ENCODE data around the gene MAST4. TPM values are rescaled to one million over a fixed set of nuclear protein-coding genes. Genes with fewer than 3 reads are reported as not detected.

Gene MAST4
- polyA plus RNA-seq, 1 donor (not counting 4 experiments of a cell fraction or from before 2014, with no cell fraction given), result 19.8 TPM

GRCh38 chr5:66553368-66553912 lies 42.8 kb upstream of the MAST4 start:
- Histone ChIP-seq H3K4me2 (ENCODE audit: control insufficient read depth, extremely low read depth, insufficient read depth, low read depth, low read length) (peak overlapping the region; percentile 70), H4K20me1 (ENCODE audit: control insufficient read depth, extremely low read depth, insufficient read depth, low read length) (no peaks in the 10 kb centered on the region), H3K79me2 (ENCODE audit: control insufficient read depth, insufficient read depth, low read length) (no peaks in the 10 kb centered on the region), H3K36me3 (ENCODE audit: control insufficient read depth in 2 of 2, extremely low read depth in 1 of 2, insufficient read depth in 2 of 2, low read length in 2 of 2) (no peaks in the 10 kb centered on the region), H3K9me1 (ENCODE audit: control insufficient read depth, extremely low read depth, insufficient read depth, low read length) (no peaks in the 10 kb centered on the region), H2AFZ (ENCODE audit: control insufficient read depth, low read length) (no peak overlapping the region), H3K4me1 (ENCODE audit: control insufficient read depth, extremely low read depth, insufficient read depth, low read length) (peaks cover 26% of the 10 kb centered on the region), H3K4me3 (ENCODE audit: control insufficient read depth in 2 of 3, extremely low read depth in 1 of 3, insufficient read depth in 2 of 3, low read depth in 1 of 3, low read length in 3 of 3) (no peak overlapping the region), H3K27ac (ENCODE audit: control insufficient read depth, insufficient read depth, low read length) (peak overlapping the region; percentile 58), H3K9ac (ENCODE audit: control insufficient read depth, extremely low read depth, insufficient read depth, low read length) (peak overlapping the region; percentile 4), H3K9me3 (ENCODE audit: control insufficient read depth, low read depth, low read length) (peaks cover 4% of the 10 kb centered on the region), H3K27me3 (ENCODE audit: control insufficient read depth, extremely low read depth, insufficient read depth, low read length) (no peaks in the 10 kb centered on the region)
- no peak for DNase-seq (ENCODE audit: low read depth, low spot score)
- dilution Hi-C loops (cut with MboI; ENCODE audit: extremely low pct_ligation_motif_present, low sequenced_read_pairs), result no loop called here
- FAIRE-seq, result peak; percentile 69
- TF ChIP-seq CTCF (optimal IDR thresholded peaks at IDR 0.05 in 1 of 3, IDR thresholded peaks at IDR 0.05 in 1 of 3, conservative IDR thresholded peaks at IDR 0.05 in 1 of 3; ENCODE audit: extremely low read depth in 1 of 3, insufficient read depth in 2 of 3, low read length in 3 of 3) (no peak), EZH2 (IDR thresholded peaks at IDR 0.05; ENCODE audit: low read length) (no peak)

- Histone ChIP-seq H3K9me3 (ENCODE audit: control insufficient read depth, low read depth, low read length) (peaks cover 4% of the 10 kb centered on the region), H3K79me2 (ENCODE audit: control insufficient read depth, insufficient read depth, low read length) (no peaks in the 10 kb centered on the region), H2AFZ (ENCODE audit: control insufficient read depth, low read length) (no peak overlapping the region), H3K27me3 (ENCODE audit: control insufficient read depth, extremely low read depth, insufficient read depth, low read length) (no peaks in the 10 kb centered on the region), H3K4me1 (ENCODE audit: control insufficient read depth, extremely low read depth, insufficient read depth, low read length) (peaks cover 26% of the 10 kb centered on the region), H3K4me3 (ENCODE audit: control insufficient read depth in 2 of 3, extremely low read depth in 1 of 3, insufficient read depth in 2 of 3, low read depth in 1 of 3, low read length in 3 of 3) (no peak overlapping the region), H3K4me2 (ENCODE audit: control insufficient read depth, extremely low read depth, insufficient read depth, low read depth, low read length) (peak overlapping the region; percentile 70), H3K9ac (ENCODE audit: control insufficient read depth, extremely low read depth, insufficient read depth, low read length) (peak overlapping the region; percentile 4), H3K27ac (ENCODE audit: control insufficient read depth, insufficient read depth, low read length) (peak overlapping the region; percentile 58), H3K9me1 (ENCODE audit: control insufficient read depth, extremely low read depth, insufficient read depth, low read length) (no peaks in the 10 kb centered on the region), H4K20me1 (ENCODE audit: control insufficient read depth, extremely low read depth, insufficient read depth, low read length) (no peaks in the 10 kb centered on the region), H3K36me3 (ENCODE audit: control insufficient read depth in 2 of 2, extremely low read depth in 1 of 2, insufficient read depth in 2 of 2, low read length in 2 of 2) (no peaks in the 10 kb centered on the region)
- TF ChIP-seq CTCF (optimal IDR thresholded peaks at IDR 0.05 in 1 of 3, IDR thresholded peaks at IDR 0.05 in 1 of 3, conservative IDR thresholded peaks at IDR 0.05 in 1 of 3; ENCODE audit: extremely low read depth in 1 of 3, insufficient read depth in 2 of 3, low read length in 3 of 3) (peak in 1 of 3 experiments; percentile 10), EZH2 (IDR thresholded peaks at IDR 0.05; ENCODE audit: low read length) (no peak)
- peak; percentile 92 for DNase-seq (ENCODE audit: low read depth, low spot score)
- dilution Hi-C loops (cut with MboI; ENCODE audit: extremely low pct_ligation_motif_present, low sequenced_read_pairs), result no loop called here
- peak; percentile 99 for FAIRE-seq
Measured at GRCh38 chr5:66553916-66554575, 42.1 kb upstream of the MAST4 start.

All from keratinocyte (primary cell).